HepG2 (cell line): ENCODE results near the gene BRCA2. TPM values are rescaled to one million over a fixed set of nuclear protein-coding genes. Genes with fewer than 3 reads are reported as not detected.
A peak's percentile ranks its signal among the peaks of the same experiment; 100 is the strongest.

Experiments
- DNMT3B ChIP-seq: conservative IDR thresholded peaks from 2 replicates; pipeline ENCODE4 v1.6.1; 2016; ENCODE audit warnings: missing biosample characterization, control low read depth
- EZH2 ChIP-seq: conservative IDR thresholded peaks from 2 replicates; pipeline ENCODE4 v1.6.1; 2012; ENCODE audit warnings: mild to moderate bottlenecking, low read depth, low read length, moderate library complexity
- FOXJ3 ChIP-seq: sonication (generic); formaldehyde crosslinking; IDR thresholded peaks from 2 replicates; pipeline ENCODE4 v1.4.0; 2020; ENCODE audit warnings: missing genetic modification reagents, mild to moderate bottlenecking, borderline replicate concordance
- JDP2 ChIP-seq: sonication (generic); formaldehyde crosslinking; IDR thresholded peaks from 2 replicates; pipeline ENCODE4 v1.8.1; 2022; ENCODE audit warnings: missing genetic modification reagents, borderline replicate concordance
- KLF16 ChIP-seq, 2 experiments: sonication (generic) in 1 of 2; formaldehyde crosslinking in 1 of 2; IDR thresholded peaks; 2 replicates each; pipeline versions ENCODE4 v1.6.1 to v1.8.0; 2016 to 2023; ENCODE audit warnings: missing genetic modification reagents in 2 of 2, missing compliant biosample characterization in 1 of 2
- NFIB ChIP-seq: sonication (generic); formaldehyde crosslinking; IDR thresholded peaks from 2 replicates; pipeline ENCODE4 v1.9.0; 2021; ENCODE audit warnings: missing genetic modification reagents, mild to moderate bottlenecking, borderline replicate concordance
- TARDBP ChIP-seq: sonication (generic); formaldehyde crosslinking; IDR thresholded peaks from 2 replicates; pipeline ENCODE4 v1.8.0; 2022; ENCODE audit warnings: mild to moderate bottlenecking, missing genetic modification reagents
- TBL1XR1 ChIP-seq: fragments of 150-350 bp; IDR thresholded peaks from 2 replicates; pipeline ENCODE4 v1.6.1; 2014; ENCODE audit warnings: borderline replicate concordance, low read length; ENCODE audit not compliant: partially characterized antibody
- TP53 ChIP-seq: sonication (generic); formaldehyde crosslinking; conservative IDR thresholded peaks from 2 replicates; pipeline ENCODE4 v1.4.0; 2020; ENCODE audit warnings: missing genetic modification reagents
- ZFP62 ChIP-seq: sonication (generic); formaldehyde crosslinking; IDR thresholded peaks from 2 replicates; pipeline ENCODE4 v1.4.0; 2020; ENCODE audit warnings: missing genetic modification reagents
- ZNF446 ChIP-seq: sonication (generic); formaldehyde crosslinking; IDR thresholded peaks from 2 replicates; pipeline ENCODE4 v1.5.0; 2020; ENCODE audit warnings: mild to moderate bottlenecking, missing genetic modification reagents
- ZNF709 ChIP-seq: sonication (generic); formaldehyde crosslinking; IDR thresholded peaks from 2 replicates; pipeline ENCODE4 v1.5.0; 2020; ENCODE audit warnings: mild to moderate bottlenecking, missing genetic modification reagents
- ZSCAN9 ChIP-seq: IDR thresholded peaks from 2 replicates; pipeline ENCODE4 v1.6.1; 2016; ENCODE audit warnings: borderline replicate concordance
- polyA plus RNA-seq, 8 experiments: library from polyadenylated mRNA; depleted of rRNA in 3 of 8; stranded (reverse) in 7 of 8; unstranded in 1 of 8; fragments of >200 nt; fragmentation: Illumina TruSeq in 4 of 8; extraction: Trizol in 4 of 8; gene quantifications; 2 replicates each; pipeline versions ENCODE4 v1.2.1 to v1.2.3, GENCODE V29; 2011 to 2016; ENCODE audit warnings: low read depth in 4 of 8, missing spikeins in 1 of 8, mixed read lengths in 1 of 8; ENCODE audit not compliant: insufficient read depth in 1 of 8
- total RNA-seq, 5 experiments: library from RNA; depleted of rRNA; stranded (reverse); fragments of >200 nt; fragmentation: Illumina TruSeq; extraction: Trizol; gene quantifications; 2 replicates each; pipeline ENCODE4 v1.2.3, GENCODE V29; 2016; ENCODE audit warnings: low read depth in 1 of 5
- TF ChIP-seq, protein P1 (sequence below): sonication (generic); formaldehyde crosslinking; IDR thresholded peaks from 2 replicates; pipeline ENCODE4 v1.5.1; 2020; ENCODE audit warnings: missing genetic modification reagents, mild to moderate bottlenecking, borderline replicate concordance
- TF ChIP-seq, protein P2 (sequence below): sonication (generic); formaldehyde crosslinking; IDR thresholded peaks from 2 replicates; pipeline ENCODE4 v1.5.1; 2020; ENCODE audit warnings: missing genetic modification reagents, mild to moderate bottlenecking, borderline replicate concordance
- TF ChIP-seq, protein P3 (sequence below): sonication (generic); formaldehyde crosslinking; conservative IDR thresholded peaks from 2 replicates; pipeline ENCODE4 v1.4.0; 2020; ENCODE audit warnings: missing genetic modification reagents
- TF ChIP-seq, protein P4 (sequence below): sonication (generic); formaldehyde crosslinking; IDR thresholded peaks from 2 replicates; pipeline ENCODE4 v1.5.1; 2020; ENCODE audit warnings: mild to moderate bottlenecking, missing genetic modification reagents, moderate library complexity

BRCA2 gene
- total and polyA plus RNA-seq, 2 of the 13 experiments (the other 11 are each of a cell fraction or from before 2014, with no cell fraction given): 3.1 to 24.6 TPM

DNA sequence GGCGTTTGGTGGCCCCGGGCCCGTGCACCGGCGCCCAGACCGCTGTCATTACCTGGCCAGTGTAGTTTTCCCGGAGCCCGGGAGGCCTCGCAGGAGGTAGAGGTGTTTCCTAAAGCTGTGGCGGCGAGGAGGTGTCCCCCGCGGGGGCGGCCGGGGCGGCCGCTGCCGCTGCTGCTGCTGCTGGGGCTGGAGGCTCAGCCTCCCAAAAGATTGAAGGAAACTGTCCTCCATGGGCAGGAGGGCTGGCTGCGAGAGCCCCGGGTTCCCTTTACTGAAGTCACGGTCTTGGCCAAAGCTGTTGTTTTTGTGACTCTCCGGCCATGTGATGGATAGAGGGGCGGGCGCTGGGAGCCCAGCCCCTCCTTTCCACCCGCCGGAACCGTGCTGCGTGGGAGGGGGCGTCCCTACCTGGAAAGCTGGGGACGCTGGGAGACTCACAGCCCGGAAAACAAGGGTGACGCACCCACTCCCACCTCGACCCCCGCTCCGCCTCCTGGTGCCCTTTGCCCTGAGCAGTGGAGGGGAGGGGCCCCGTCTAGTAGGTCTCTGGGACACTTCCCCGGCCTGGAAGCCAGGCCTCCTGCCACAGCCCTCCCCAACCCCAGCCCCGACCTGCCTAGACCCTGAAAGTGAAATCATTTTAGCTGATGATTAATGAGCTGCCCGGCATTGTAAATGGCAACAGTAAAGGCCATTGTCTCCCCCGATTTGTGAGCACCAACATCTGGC, 112.7 kb downstream of the BRCA2 start, which contains the start of gene N4BP2L1 (continued):
- TF ChIP-seq NFIB: no peak
- no peak for TF ChIP-seq ZNF446 (CRISPR knock-in tag)
- no peak for TF ChIP-seq ZFP62 (CRISPR knock-in tag)
- peak in 1 of 2 experiments; percentile 55; a peak in 2 of 4 replicates for TF ChIP-seq KLF16 (CRISPR knock-in tag; IDR thresholded peaks at IDR 0.05)
- TF ChIP-seq, protein P1, sequence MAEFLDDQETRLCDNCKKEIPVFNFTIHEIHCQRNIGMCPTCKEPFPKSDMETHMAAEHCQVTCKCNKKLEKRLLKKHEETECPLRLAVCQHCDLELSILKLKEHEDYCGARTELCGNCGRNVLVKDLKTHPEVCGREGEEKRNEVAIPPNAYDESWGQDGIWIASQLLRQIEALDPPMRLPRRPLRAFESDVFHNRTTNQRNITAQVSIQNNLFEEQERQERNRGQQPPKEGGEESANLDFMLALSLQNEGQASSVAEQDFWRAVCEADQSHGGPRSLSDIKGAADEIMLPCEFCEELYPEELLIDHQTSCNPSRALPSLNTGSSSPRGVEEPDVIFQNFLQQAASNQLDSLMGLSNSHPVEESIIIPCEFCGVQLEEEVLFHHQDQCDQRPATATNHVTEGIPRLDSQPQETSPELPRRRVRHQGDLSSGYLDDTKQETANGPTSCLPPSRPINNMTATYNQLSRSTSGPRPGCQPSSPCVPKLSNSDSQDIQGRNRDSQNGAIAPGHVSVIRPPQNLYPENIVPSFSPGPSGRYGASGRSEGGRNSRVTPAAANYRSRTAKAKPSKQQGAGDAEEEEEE: no peak
- TF ChIP-seq TBL1XR1: no peak
- TF ChIP-seq FOXJ3: peak; percentile 81; the same call in 1 of the 2 replicates
- TF ChIP-seq, protein P2, sequence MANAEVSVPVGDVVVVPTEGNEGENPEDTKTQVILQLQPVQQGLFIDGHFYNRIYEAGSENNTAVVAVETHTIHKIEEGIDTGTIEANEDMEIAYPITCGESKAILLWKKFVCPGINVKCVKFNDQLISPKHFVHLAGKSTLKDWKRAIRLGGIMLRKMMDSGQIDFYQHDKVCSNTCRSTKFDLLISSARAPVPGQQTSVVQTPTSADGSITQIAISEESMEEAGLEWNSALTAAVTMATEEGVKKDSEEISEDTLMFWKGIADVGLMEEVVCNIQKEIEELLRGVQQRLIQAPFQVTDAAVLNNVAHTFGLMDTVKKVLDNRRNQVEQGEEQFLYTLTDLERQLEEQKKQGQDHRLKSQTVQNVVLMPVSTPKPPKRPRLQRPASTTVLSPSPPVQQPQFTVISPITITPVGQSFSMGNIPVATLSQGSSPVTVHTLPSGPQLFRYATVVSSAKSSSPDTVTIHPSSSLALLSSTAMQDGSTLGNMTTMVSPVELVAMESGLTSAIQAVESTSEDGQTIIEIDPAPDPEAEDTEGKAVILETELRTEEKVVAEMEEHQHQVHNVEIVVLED: peak; percentile 70; the same call in 1 of the 2 replicates
- no peak; the same call in 1 of the 2 replicates for TF ChIP-seq ZSCAN9 (CRISPR knock-in tag)
- TF ChIP-seq, protein P3, sequence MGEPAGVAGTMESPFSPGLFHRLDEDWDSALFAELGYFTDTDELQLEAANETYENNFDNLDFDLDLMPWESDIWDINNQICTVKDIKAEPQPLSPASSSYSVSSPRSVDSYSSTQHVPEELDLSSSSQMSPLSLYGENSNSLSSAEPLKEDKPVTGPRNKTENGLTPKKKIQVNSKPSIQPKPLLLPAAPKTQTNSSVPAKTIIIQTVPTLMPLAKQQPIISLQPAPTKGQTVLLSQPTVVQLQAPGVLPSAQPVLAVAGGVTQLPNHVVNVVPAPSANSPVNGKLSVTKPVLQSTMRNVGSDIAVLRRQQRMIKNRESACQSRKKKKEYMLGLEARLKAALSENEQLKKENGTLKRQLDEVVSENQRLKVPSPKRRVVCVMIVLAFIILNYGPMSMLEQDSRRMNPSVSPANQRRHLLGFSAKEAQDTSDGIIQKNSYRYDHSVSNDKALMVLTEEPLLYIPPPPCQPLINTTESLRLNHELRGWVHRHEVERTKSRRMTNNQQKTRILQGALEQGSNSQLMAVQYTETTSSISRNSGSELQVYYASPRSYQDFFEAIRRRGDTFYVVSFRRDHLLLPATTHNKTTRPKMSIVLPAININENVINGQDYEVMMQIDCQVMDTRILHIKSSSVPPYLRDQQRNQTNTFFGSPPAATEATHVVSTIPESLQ (CRISPR knock-in tag): no peak
- TF ChIP-seq ZNF709 (CRISPR knock-in tag): no peak
- no peak for TF ChIP-seq JDP2
- TF ChIP-seq, protein P4, sequence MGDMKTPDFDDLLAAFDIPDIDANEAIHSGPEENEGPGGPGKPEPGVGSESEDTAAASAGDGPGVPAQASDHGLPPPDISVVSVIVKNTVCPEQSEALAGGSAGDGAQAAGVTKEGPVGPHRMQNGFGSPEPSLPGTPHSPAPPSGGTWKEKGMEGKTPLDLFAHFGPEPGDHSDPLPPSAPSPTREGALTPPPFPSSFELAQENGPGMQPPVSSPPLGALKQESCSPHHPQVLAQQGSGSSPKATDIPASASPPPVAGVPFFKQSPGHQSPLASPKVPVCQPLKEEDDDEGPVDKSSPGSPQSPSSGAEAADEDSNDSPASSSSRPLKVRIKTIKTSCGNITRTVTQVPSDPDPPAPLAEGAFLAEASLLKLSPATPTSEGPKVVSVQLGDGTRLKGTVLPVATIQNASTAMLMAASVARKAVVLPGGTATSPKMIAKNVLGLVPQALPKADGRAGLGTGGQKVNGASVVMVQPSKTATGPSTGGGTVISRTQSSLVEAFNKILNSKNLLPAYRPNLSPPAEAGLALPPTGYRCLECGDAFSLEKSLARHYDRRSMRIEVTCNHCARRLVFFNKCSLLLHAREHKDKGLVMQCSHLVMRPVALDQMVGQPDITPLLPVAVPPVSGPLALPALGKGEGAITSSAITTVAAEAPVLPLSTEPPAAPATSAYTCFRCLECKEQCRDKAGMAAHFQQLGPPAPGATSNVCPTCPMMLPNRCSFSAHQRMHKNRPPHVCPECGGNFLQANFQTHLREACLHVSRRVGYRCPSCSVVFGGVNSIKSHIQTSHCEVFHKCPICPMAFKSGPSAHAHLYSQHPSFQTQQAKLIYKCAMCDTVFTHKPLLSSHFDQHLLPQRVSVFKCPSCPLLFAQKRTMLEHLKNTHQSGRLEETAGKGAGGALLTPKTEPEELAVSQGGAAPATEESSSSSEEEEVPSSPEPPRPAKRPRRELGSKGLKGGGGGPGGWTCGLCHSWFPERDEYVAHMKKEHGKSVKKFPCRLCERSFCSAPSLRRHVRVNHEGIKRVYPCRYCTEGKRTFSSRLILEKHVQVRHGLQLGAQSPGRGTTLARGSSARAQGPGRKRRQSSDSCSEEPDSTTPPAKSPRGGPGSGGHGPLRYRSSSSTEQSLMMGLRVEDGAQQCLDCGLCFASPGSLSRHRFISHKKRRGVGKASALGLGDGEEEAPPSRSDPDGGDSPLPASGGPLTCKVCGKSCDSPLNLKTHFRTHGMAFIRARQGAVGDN (CRISPR knock-in tag): peak; percentile 89
- no peak for TF ChIP-seq DNMT3B (CRISPR knock-in tag)
- TF ChIP-seq TARDBP (CRISPR knock-in tag): peak; percentile 91
- no peak; the same call in 1 of the 2 replicates for TF ChIP-seq TP53
- TF ChIP-seq EZH2: no peak
